Progenitor cell of endocrine pancreas (in vitro differentiated cells): ENCODE data around the gene MAP1S. TPM values are rescaled to one million over a fixed set of nuclear protein-coding genes. Genes with fewer than 3 reads are reported as not detected.
"Not testable (repeated sequence)": the region's sequence is repeated elsewhere in the genome, so short reads cannot be mapped to it uniquely, and the experiment has no call there.

ENCODE experiments used
- DNase-seq: peaks from one replicate; pipeline ENCODE4 v3.0.0; 2021; ENCODE audit warnings: low spot score; ENCODE audit not compliant: unreplicated experiment
- H3K27ac Mint-ChIP-seq: 2 replicates; pipeline ENCODE4 v1.8.0; 2021; ENCODE audit warnings: mild to moderate bottlenecking, moderate library complexity, mixed read lengths
- H3K27me3 Mint-ChIP-seq: 2 replicates; pipeline ENCODE4 v1.8.0; 2021; ENCODE audit warnings: mixed read lengths
- H3K36me3 Mint-ChIP-seq: 2 replicates; pipeline ENCODE4 v1.8.0; 2022; ENCODE audit warnings: mixed read lengths; ENCODE audit not compliant: insufficient read depth
- H3K4me1 Mint-ChIP-seq: 2 replicates; pipeline ENCODE4 v1.8.0; 2021; ENCODE audit warnings: low read depth, mixed read lengths
- H3K4me3 Mint-ChIP-seq: 2 replicates; pipeline ENCODE4 v1.8.0; 2021; ENCODE audit warnings: low read depth, mild to moderate bottlenecking, moderate library complexity, mixed read lengths
- H3K9me3 Mint-ChIP-seq: 2 replicates; pipeline ENCODE4 v1.8.0; 2021; ENCODE audit warnings: low read depth, mixed read lengths
- CTCF ChIP-seq: fragments of 200-600 bp; sonication (generic); IDR thresholded peaks from one replicate; pipeline ENCODE4 v1.5.0; 2021; ENCODE audit warnings: antibody characterized with exemption, mild to moderate bottlenecking; ENCODE audit not compliant: unreplicated experiment
- total RNA-seq: library from RNA; stranded (reverse); gene quantifications from 2 replicates; pipeline ENCODE4 v1.2.1, GENCODE V29; 2021

MAP1S gene
- total RNA-seq, 1 donor from 2014 or later = 94.2 TPM

DNA sequence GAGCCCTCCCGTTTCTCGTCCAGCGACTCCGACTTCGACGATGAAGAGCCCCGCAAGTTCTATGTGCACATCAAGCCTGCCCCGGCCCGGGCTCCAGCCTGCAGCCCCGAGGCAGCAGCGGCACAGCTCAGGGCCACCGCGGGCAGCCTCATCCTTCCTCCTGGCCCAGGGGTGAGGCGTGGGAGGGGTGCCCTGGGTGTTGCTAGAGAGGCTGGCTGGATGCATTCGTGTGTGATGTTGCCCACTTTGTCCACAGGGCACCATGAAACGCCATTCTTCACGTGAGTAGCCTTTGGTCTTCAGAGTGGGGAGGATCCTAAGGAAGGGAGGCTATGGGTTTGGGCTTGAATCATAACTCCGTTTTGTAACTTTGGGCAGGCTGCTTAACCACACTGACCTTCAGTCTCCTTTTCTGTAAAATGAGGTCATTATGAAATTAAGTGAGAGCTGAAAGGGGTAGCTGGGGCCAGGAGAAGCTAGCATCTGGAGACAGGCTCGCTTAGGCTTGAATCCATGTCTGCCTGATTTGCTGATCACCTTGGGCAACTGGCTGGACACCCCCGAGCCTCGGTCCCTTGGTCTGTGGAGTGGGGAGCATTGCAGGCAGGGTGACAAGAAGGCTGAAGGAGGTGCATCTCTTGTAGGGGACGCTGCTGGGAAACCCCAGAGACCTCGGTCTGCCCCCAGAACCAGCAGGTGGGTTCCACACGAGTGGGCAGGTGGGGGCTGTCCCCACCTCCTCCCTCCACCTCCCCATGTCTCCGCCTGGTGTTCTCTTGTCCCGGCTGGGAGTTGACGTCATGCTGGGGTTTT, 56.9 kb downstream of the MAP1S start:
- no peak overlapping the region for H3K27ac Mint-ChIP-seq
- peaks cover 31% of the 10 kb centered on the region for H3K27me3 Mint-ChIP-seq
- no peak for DNase-seq
- no peak overlapping the region for H3K4me3 Mint-ChIP-seq
- TF ChIP-seq CTCF = no peak
- H3K9me3 Mint-ChIP-seq = no peaks in the 10 kb centered on the region
- peaks cover 3% of the 10 kb centered on the region for H3K4me1 Mint-ChIP-seq
- H3K36me3 Mint-ChIP-seq = no peaks in the 10 kb centered on the region

DNA sequence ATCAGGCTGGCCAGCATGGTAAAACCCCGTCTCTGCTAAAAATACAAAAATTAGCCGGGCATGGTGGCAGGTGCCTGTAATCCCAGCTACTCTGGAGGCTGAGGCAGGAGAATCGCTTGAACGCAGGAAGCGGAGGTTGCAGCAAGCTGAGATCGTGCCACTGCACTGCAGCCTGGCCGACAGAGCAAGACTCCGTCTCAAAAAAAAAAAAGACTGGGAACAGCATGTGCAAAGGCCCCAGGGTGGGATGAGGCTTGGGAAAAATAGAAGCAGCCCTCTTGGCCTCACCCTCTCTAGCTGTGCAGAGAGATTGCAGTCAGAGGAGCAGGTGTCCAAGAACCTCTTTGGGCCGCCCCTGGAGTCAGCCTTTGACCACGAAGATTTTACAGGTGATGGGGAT, 58.6 kb downstream of the MAP1S start:
- not testable (repeated sequence) for H3K4me1 Mint-ChIP-seq, H3K36me3 Mint-ChIP-seq, H3K9me3 Mint-ChIP-seq, DNase-seq, H3K4me3 Mint-ChIP-seq, H3K27ac Mint-ChIP-seq
- peaks cover 34% of the 10 kb centered on the region for H3K27me3 Mint-ChIP-seq

GRCh38 chr19:17778251-17778967, 59.1 kb downstream of the MAP1S start:
- H3K27me3 Mint-ChIP-seq = peaks cover 34% of the 10 kb centered on the region
- H3K4me3 Mint-ChIP-seq = peak overlapping the region; percentile 26
- H3K9me3 Mint-ChIP-seq = no peaks in the 10 kb centered on the region
- H3K27ac Mint-ChIP-seq = no peak overlapping the region
- DNase-seq = no peak
- H3K4me1 Mint-ChIP-seq = peaks cover 3% of the 10 kb centered on the region
- no peak for TF ChIP-seq CTCF
- H3K36me3 Mint-ChIP-seq = no peaks in the 10 kb centered on the region

DNA sequence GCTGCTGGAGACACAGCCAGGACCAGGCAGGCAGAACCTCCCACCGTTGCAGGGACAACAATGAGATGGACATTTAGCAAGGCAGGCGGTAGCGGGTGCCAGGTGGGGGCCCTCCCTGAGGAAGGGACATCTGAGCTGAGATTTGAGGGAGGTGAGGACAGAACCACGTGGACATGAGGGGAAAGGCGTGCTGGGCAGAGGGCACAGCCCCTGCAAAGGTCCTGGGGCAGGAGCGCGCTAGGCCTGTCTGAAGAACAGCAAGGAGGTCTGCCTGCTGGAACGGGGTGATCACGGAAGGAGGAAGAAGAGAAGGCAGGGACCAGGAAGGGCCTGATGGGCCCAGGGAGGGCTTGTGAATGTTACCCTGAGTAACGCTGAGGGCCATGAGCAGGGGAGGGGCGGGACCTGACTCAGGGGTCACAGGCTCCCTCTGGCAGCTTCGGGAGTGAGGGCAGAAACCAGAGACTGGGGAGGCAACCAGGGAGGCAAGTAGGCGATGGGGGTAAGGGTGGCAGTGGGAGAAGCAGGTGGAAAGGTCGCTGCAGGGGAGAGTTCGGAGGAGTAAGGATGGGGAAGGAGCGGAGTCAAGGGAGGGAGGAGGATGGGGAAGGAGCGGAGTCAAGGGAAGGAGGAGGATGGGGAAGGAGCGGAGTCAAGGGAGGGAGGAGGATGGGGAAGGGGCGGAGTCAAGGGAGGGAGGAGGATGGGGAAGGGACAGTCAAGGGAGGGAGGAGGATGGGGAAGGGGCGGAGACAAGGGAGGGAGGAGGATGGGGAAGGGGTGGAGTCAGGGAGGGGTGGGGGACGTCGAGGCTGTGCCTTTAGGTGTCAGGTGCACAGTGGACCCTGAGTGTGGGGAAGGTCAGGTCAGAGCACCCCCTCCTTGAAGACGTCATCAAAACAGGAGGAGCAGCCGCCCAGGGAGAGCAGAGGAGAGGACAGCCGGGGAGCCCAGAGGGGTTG, 60.0 kb downstream of the MAP1S start:
- H3K9me3 Mint-ChIP-seq = no peaks in the 10 kb centered on the region
- peak overlapping the region; percentile 26 for H3K4me3 Mint-ChIP-seq
- peaks cover 3% of the 10 kb centered on the region for H3K4me1 Mint-ChIP-seq
- DNase-seq = no peak
- no peak for TF ChIP-seq CTCF
- H3K27me3 Mint-ChIP-seq = peaks cover 34% of the 10 kb centered on the region
- H3K36me3 Mint-ChIP-seq = no peaks in the 10 kb centered on the region
- no peak overlapping the region for H3K27ac Mint-ChIP-seq

GRCh38 chr19:17780781-17781180, 61.5 kb downstream of the MAP1S start:
- Mint-ChIP-seq H3K9me3 (no peaks in the 10 kb centered on the region), H3K4me1 (peaks cover 3% of the 10 kb centered on the region), H3K36me3 (no peaks in the 10 kb centered on the region), H3K4me3 (no peak overlapping the region), H3K27me3 (peaks cover 30% of the 10 kb centered on the region), H3K27ac (no peak overlapping the region)
- no peak for TF ChIP-seq CTCF
- no peak for DNase-seq

- H3K36me3 Mint-ChIP-seq, H3K4me3 Mint-ChIP-seq, H3K4me1 Mint-ChIP-seq, H3K27ac Mint-ChIP-seq, H3K9me3 Mint-ChIP-seq, DNase-seq: not testable (repeated sequence)
- H3K27me3 Mint-ChIP-seq = peaks cover 14% of the 10 kb centered on the region
These were observed 64.4 kb downstream of the MAP1S start for GRCh38 chr19:17783721-17784120.
